Activated CD8-positive, alpha-beta memory T cell treated with anti-CD3 and anti-CD28 coated beads for 36 hours (primary cell): ENCODE measurements around the gene KCNQ5. TPM values are rescaled to one million over a fixed set of nuclear protein-coding genes. Genes with fewer than 3 reads are reported as not detected.
"Not testable (repeated sequence)": the region's sequence is repeated elsewhere in the genome, so short reads cannot be mapped to it uniquely, and the experiment has no call there.

Experiments used
- CTCF ChIA-PET: fragments of 350-600 bp; sonication (Branson Sonifier 250); formaldehyde crosslinking; loops from one replicate; lab custom pipeline; 2021; ENCODE audit warnings: antibody characterized with exemption; lab: Charles Lee
- POLR2A ChIA-PET: fragments of 350-600 bp; sonication (Branson Sonifier 250); formaldehyde crosslinking; loops from one replicate; lab custom pipeline; 2021; ENCODE audit warnings: antibody characterized with exemption; lab: Charles Lee
- total RNA-seq, 2 experiments: library from RNA; stranded (reverse); gene quantifications; one replicate each; pipeline ENCODE4 v1.2.3, GENCODE V29; 2021

KCNQ5 gene
- total RNA-seq, 2 experiments from 2014 or later, result 12.3 TPM

GRCh38 chr6:72861935-72862432 is 240.1 kb downstream of the KCNQ5 start:
- CTCF ChIA-PET, result interaction anchor here (0.5 kb wide), 1 partner anchor 769 kb away, joined by 3 read pairs; no protein-coding TSS in a partner anchor
- POLR2A ChIA-PET, result no interaction called here

GRCh38 chr6:72863131-72863530 is 241.3 kb downstream of the KCNQ5 start:
- ChIA-PET POLR2A (no interaction called here), CTCF (no interaction called here)

- POLR2A ChIA-PET, result no interaction called here
- CTCF ChIA-PET, result no interaction called here
These were observed 242.4 kb downstream of the KCNQ5 start for GRCh38 chr6:72864236-72864635.

GRCh38 chr6:72864799-72865198 is 242.9 kb downstream of the KCNQ5 start:
- ChIA-PET POLR2A (no interaction called here), CTCF (no interaction called here)

GRCh38 chr6:72865467-72865866 is 243.6 kb downstream of the KCNQ5 start:
- CTCF ChIA-PET, result no interaction called here
- POLR2A ChIA-PET, result no interaction called here

GRCh38 chr6:72869621-72870020 is 247.8 kb downstream of the KCNQ5 start:
- ChIA-PET POLR2A (no interaction called here), CTCF (no interaction called here)

GRCh38 chr6:72873433-72873832 is 251.6 kb downstream of the KCNQ5 start:
- ChIA-PET POLR2A (no interaction called here), CTCF (no interaction called here)

- ChIA-PET POLR2A (no interaction called here), CTCF (interaction anchor here (0.9 kb wide), 1 partner anchor 190 kb away, joined by 3 read pairs; no protein-coding TSS in a partner anchor)
These were observed 254.4 kb downstream of the KCNQ5 start for GRCh38 chr6:72876256-72876655.

- POLR2A ChIA-PET, result no interaction called here
These were observed 264.3 kb downstream of the KCNQ5 start for GRCh38 chr6:72886170-72886569.

GRCh38 chr6:72890233-72890632 is 268.4 kb downstream of the KCNQ5 start:
- CTCF ChIA-PET, result no interaction called here

More at GRCh38 chr6:72886170-72886569, 264.3 kb downstream of the KCNQ5 start:
- CTCF ChIA-PET, result no interaction called here

GRCh38 chr6:72890671-72891070 is 268.8 kb downstream of the KCNQ5 start:
- ChIA-PET POLR2A (no interaction called here), CTCF (no interaction called here)

More at GRCh38 chr6:72890233-72890632, 268.4 kb downstream of the KCNQ5 start:
- POLR2A ChIA-PET, result no interaction called here

- ChIA-PET POLR2A (no interaction called here), CTCF (no interaction called here)
These were observed 271.0 kb downstream of the KCNQ5 start for GRCh38 chr6:72892901-72893300.

GRCh38 chr6:72894091-72894490 is 272.2 kb downstream of the KCNQ5 start:
- CTCF ChIA-PET, result no interaction called here

GRCh38 chr6:72898313-72898712 is 276.4 kb downstream of the KCNQ5 start:
- POLR2A ChIA-PET, CTCF ChIA-PET: not testable (repeated sequence)

More at GRCh38 chr6:72894091-72894490, 272.2 kb downstream of the KCNQ5 start:
- POLR2A ChIA-PET, result no interaction called here

- CTCF ChIA-PET, result no interaction called here
- POLR2A ChIA-PET, result no interaction called here
These were observed 284.0 kb downstream of the KCNQ5 start for GRCh38 chr6:72905705-72906478.

- CTCF ChIA-PET, result no interaction called here
These were observed 289.7 kb downstream of the KCNQ5 start for GRCh38 chr6:72911463-72912155.

GRCh38 chr6:72913797-72914196 is 291.9 kb downstream of the KCNQ5 start:
- ChIA-PET CTCF (no interaction called here), POLR2A (no interaction called here)

More at GRCh38 chr6:72911463-72912155, 289.7 kb downstream of the KCNQ5 start:
- POLR2A ChIA-PET, result no interaction called here

GRCh38 chr6:72916298-72916697 is 294.4 kb downstream of the KCNQ5 start:
- ChIA-PET CTCF (no interaction called here), POLR2A (no interaction called here)

- ChIA-PET CTCF (no interaction called here), POLR2A (no interaction called here)
These were observed 295.0 kb downstream of the KCNQ5 start for GRCh38 chr6:72916906-72917305.

GRCh38 chr6:72922401-72922800 is 300.5 kb downstream of the KCNQ5 start:
- ChIA-PET CTCF (no interaction called here), POLR2A (no interaction called here)
